Activated CD8-positive, alpha-beta T cell treated with anti-CD3 and anti-CD28 coated beads for 36 hours (primary cell): ENCODE data around the gene BMI1. TPM values are rescaled to one million over a fixed set of nuclear protein-coding genes. Genes with fewer than 3 reads are reported as not detected.
A peak's percentile ranks its signal among the peaks of the same experiment; 100 is the strongest.

Source experiments
- ATAC-seq: fragments of 200-7000 bp; cut with Tn5 transposase; one replicate; pipeline ENCODE4 v1.10.0; 2021; ENCODE audit warnings: mild to moderate bottlenecking, moderate library complexity
- CTCF ChIA-PET: fragments of 350-600 bp; sonication (Branson Sonifier 250); formaldehyde crosslinking; loops from one replicate; lab custom pipeline; 2021; ENCODE audit warnings: antibody characterized with exemption; lab: Charles Lee
- POLR2A ChIA-PET: fragments of 350-600 bp; sonication (Branson Sonifier 250); formaldehyde crosslinking; loops from one replicate; lab custom pipeline; 2021; ENCODE audit warnings: antibody characterized with exemption; lab: Charles Lee
- DNase-seq: peaks from one replicate; pipeline ENCODE4 v3.0.0-alpha.2; 2020
- H3K27ac Mint-ChIP-seq: one replicate; pipeline ENCODE4 v1.8.0; 2021; ENCODE audit warnings: mild to moderate bottlenecking, mixed read lengths
- H3K27me3 Mint-ChIP-seq: one replicate; pipeline ENCODE4 v1.8.0; 2021; ENCODE audit warnings: mixed read lengths
- H3K36me3 Mint-ChIP-seq: one replicate; pipeline ENCODE4 v1.8.0; 2021; ENCODE audit warnings: low read depth, mixed read lengths
- H3K4me1 Mint-ChIP-seq: one replicate; pipeline ENCODE4 v1.8.0; 2021; ENCODE audit warnings: low read depth, mixed read lengths
- H3K4me3 Mint-ChIP-seq: one replicate; pipeline ENCODE4 v1.8.0; 2021; ENCODE audit warnings: mild to moderate bottlenecking, moderate library complexity, mixed read lengths
- H3K9me3 Mint-ChIP-seq: one replicate; pipeline ENCODE4 v1.8.0; 2021; ENCODE audit warnings: mixed read lengths
- CTCF ChIP-seq: fragments of 200-600 bp; IDR thresholded peaks from one replicate; pipeline ENCODE4 v1.8.0; 2022; ENCODE audit warnings: antibody characterized with exemption, mild to moderate bottlenecking
- intact Hi-C: fragments of 100-400 bp; cut with micrococcal nuclease; formaldehyde crosslinking; loops from one replicate; pipeline ENCODE4 v1.10.0; 2022
- total RNA-seq, 2 experiments: library from RNA; stranded (reverse); gene quantifications; one replicate each; pipeline ENCODE4 v1.2.3, GENCODE V29; 2021

Gene BMI1
- 10 to 100 TPM; 38.7 to 41.4 TPM for total RNA-seq

DNA sequence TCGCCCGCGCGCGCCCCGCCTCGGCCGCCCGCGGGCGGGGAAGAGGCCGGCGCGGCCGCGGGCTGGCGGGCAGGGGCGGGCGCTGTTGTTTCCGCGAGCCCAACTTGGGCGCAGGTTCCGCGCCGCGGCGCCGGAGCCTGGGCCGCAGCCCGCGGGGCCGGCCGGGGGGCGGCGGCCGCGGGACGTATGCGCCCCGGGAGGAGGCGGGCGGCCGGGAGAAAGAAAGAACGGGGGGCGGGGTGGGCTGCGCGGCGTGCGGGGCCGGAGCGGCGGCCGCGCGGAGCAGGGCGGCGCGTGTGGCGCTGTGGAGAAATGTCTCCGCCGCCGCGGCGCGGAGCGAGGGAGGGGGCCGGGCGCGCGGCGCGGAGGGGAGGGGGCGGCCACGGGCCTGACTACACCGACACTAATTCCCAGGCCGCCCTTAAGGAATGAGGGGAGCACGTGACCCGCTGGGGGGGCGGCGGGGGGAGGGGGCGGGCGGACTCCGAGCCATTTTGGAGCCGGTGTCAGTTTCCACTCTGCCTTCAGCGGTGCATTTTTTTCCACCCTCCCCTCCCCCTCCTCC is at the start of gene BMI1:
Gene BMI1 (plus strand): TSS at position 509 of the 565 bp plus-strand sequence. CDS start 5,351 bp downstream, outside the sequence.
- CTCF ChIA-PET, result interaction anchor here (0.9 to 1.4 kb wide), 2 partner anchors 67 to 327 kb away, joined by 3 read pairs; no protein-coding TSS in a partner anchor
- H3K27ac Mint-ChIP-seq, result peak within 1 kb of the TSS; percentile 89
- DNase-seq (peak; percentile 54), ATAC-seq (peak; percentile 28)
- intact Hi-C loops, result loop anchor here (5.0 kb wide), 1 partner anchor 117 kb away; no protein-coding TSS in a partner anchor
- TF ChIP-seq CTCF, result no peak
- POLR2A ChIA-PET, result no interaction called here
- H3K4me3 Mint-ChIP-seq, result peak within 1 kb of the TSS; percentile 90
- peaks cover 49% of the 10 kb centered on the region for H3K4me1 Mint-ChIP-seq
- peaks cover 38% of the 10 kb centered on the region for H3K27me3 Mint-ChIP-seq
- no peaks in the 10 kb centered on the region for H3K9me3 Mint-ChIP-seq
- peaks cover 13% of the 10 kb centered on the region for H3K36me3 Mint-ChIP-seq

DNA sequence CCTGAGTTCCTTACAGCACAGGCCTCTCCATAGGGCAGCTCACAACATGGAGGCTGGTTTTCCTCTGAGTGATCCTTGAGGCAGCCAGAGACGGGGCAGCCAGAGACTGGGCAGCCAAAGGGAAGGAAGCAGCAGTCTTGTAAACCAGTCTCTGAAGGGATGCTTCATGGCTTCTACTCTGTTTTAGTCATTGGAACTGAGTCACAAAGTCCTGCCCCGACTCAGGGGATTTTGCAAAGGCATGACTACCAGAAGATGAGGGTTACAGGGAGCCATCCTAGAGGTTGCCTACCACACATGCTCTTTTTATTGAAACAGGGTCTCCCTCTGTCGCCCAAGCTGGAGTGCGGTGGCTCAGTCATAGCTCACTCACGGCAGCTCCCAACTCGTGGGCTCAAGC is 49.1 kb upstream of the BMI1 start:
- DNase-seq (peak; percentile 18), ATAC-seq (peak; percentile 53)
- H3K4me3 Mint-ChIP-seq, result no peak overlapping the region
- peaks cover 2% of the 10 kb centered on the region for H3K4me1 Mint-ChIP-seq
- TF ChIP-seq CTCF, result no peak
- H3K36me3 Mint-ChIP-seq, result no peaks in the 10 kb centered on the region
- ChIA-PET POLR2A (interaction anchor here (0.7 to 0.9 kb wide), 2 partner anchors 11 to 45 kb away, joined by 3 to 4 read pairs; no protein-coding TSS in a partner anchor), CTCF (interaction anchor here (0.8 kb wide), 1 partner anchor 11 kb away, joined by 3 read pairs; no protein-coding TSS in a partner anchor)
- no peaks in the 10 kb centered on the region for H3K9me3 Mint-ChIP-seq
- intact Hi-C loops, result no loop called here
- peaks cover 11% of the 10 kb centered on the region for H3K27me3 Mint-ChIP-seq
- no peak overlapping the region for H3K27ac Mint-ChIP-seq

GRCh38 chr10:22278441-22278782 is 42.5 kb upstream of the BMI1 start:
- H3K36me3 Mint-ChIP-seq, result no peaks in the 10 kb centered on the region
- H3K4me3 Mint-ChIP-seq, result no peak overlapping the region
- no peaks in the 10 kb centered on the region for H3K4me1 Mint-ChIP-seq
- no peaks in the 10 kb centered on the region for H3K9me3 Mint-ChIP-seq
- H3K27ac Mint-ChIP-seq, result no peak overlapping the region
- no peak for ATAC-seq
- ChIA-PET CTCF (no interaction called here), POLR2A (no interaction called here)
- intact Hi-C loops, result no loop called here
- H3K27me3 Mint-ChIP-seq, result peaks cover 8% of the 10 kb centered on the region
- no peak for TF ChIP-seq CTCF
- no peak for DNase-seq

- no peak for ATAC-seq
- Mint-ChIP-seq H3K4me3 (no peak overlapping the region), H3K27ac (no peak overlapping the region), H3K4me1 (no peaks in the 10 kb centered on the region), H3K9me3 (no peaks in the 10 kb centered on the region), H3K36me3 (no peaks in the 10 kb centered on the region), H3K27me3 (peaks cover 10% of the 10 kb centered on the region)
- POLR2A ChIA-PET, result no interaction called here
- CTCF ChIA-PET, result interaction anchor here (0.7 to 1.2 kb wide), 2 partner anchors 10 to 15 kb away, joined by 3 read pairs; no protein-coding TSS in a partner anchor
- intact Hi-C loops, result no loop called here
- no peak for TF ChIP-seq CTCF
- no peak for DNase-seq
Measured at GRCh38 chr10:22280078-22280477, 40.8 kb upstream of the BMI1 start.

DNA sequence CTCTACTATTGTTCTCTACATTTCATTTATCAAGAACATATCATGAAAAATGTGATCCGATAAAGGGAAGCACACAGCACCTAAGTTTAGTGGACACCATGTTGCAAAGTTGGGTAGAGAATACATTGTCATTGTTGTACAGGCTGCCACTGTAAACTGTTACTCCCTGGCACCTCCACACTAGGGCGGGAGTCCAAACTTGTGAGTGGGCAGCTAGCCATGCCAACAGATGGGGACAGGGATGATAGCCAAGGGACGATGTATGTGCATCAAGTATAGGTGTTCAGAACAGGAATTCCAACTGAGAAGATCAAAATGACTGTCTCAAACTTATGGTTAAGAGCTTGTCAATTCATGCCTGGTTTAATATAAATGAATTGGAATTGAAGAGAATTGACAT is 35.8 kb upstream of the BMI1 start:
- no peak for ATAC-seq
- Mint-ChIP-seq H3K4me1 (no peaks in the 10 kb centered on the region), H3K4me3 (no peak overlapping the region), H3K9me3 (no peaks in the 10 kb centered on the region), H3K27me3 (peaks cover 7% of the 10 kb centered on the region), H3K36me3 (no peaks in the 10 kb centered on the region), H3K27ac (no peak overlapping the region)
- TF ChIP-seq CTCF, result no peak
- no peak for DNase-seq
- POLR2A ChIA-PET, result no interaction called here
- CTCF ChIA-PET, result no interaction called here
- intact Hi-C loops, result no loop called here
